C4-2B (cell line): Measurements from ENCODE around the gene TDRD1.

Experiments
- ZFX ChIP-seq: fragments of 450-650 bp; IDR thresholded peaks from 2 replicates; pipeline ENCODE4 v1.6.1; 2017
- TF ChIP-seq, protein P1 (sequence below): fragments of 450-650 bp; conservative IDR thresholded peaks from 2 replicates; pipeline ENCODE4 v1.5.1; 2017; ENCODE audit warnings: mild to moderate bottlenecking

DNA sequence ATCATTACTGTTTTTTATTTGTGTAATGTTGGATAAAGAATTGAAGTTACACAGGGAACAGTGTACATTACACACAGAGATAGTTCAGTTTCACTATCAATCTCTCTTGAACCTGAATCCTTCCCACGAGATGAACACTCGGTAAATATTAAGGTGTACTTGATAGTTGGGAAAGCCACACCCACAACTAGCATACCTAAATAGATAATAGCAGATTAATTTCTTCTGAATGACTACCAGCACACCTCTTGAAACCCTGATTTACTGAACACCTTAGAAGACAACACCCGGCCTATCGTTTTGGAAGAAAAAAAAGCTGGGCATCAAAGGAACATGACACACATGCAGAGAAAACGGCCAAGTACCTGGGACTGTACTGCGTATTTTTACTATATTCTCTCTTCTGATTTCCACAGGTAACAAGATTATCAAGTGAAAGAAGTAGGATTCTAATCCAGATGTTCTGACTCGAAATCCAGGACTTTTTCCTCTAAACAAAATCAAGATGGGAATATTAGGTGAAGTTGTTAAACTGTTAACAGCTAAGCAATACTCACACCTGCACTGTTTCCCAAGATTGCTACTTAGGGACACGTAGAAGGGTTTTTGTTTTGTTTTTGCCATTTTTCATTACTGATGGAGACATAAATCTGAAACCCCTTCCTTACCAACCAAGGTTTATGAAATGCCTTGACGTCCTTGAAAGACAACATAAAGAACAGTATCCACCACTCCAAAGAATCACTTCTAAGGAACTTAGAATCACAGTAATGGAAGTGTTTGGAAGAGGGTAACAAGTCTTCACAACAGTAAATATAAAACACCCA lies 6.2 kb upstream of the TDRD1 start:
- TF ChIP-seq, protein P1, sequence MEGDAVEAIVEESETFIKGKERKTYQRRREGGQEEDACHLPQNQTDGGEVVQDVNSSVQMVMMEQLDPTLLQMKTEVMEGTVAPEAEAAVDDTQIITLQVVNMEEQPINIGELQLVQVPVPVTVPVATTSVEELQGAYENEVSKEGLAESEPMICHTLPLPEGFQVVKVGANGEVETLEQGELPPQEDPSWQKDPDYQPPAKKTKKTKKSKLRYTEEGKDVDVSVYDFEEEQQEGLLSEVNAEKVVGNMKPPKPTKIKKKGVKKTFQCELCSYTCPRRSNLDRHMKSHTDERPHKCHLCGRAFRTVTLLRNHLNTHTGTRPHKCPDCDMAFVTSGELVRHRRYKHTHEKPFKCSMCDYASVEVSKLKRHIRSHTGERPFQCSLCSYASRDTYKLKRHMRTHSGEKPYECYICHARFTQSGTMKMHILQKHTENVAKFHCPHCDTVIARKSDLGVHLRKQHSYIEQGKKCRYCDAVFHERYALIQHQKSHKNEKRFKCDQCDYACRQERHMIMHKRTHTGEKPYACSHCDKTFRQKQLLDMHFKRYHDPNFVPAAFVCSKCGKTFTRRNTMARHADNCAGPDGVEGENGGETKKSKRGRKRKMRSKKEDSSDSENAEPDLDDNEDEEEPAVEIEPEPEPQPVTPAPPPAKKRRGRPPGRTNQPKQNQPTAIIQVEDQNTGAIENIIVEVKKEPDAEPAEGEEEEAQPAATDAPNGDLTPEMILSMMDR = no peak
- TF ChIP-seq ZFX = no peak
